Skeletal muscle satellite cell (primary cell): Measurements from ENCODE around the gene GGA2.
"Not testable (repeated sequence)": the region's sequence is repeated elsewhere in the genome, so short reads cannot be mapped to it uniquely, and the experiment has no call there.

Experiments used
- H3K27me3 ChIP-seq: 2 replicates; pipeline ENCODE4 v1.7.0; 2013; ENCODE audit warnings: low read length; ENCODE audit not compliant: control insufficient read depth, insufficient read depth
- H3K36me3 ChIP-seq: 2 replicates; pipeline ENCODE4 v1.7.0; 2013; ENCODE audit warnings: mild to moderate bottlenecking, control low read depth, low read length; ENCODE audit not compliant: insufficient read depth
- H3K4me1 ChIP-seq: 2 replicates; pipeline ENCODE4 v1.7.0; 2013; ENCODE audit warnings: low read length; ENCODE audit not compliant: control insufficient read depth, insufficient read depth
- H3K4me2 ChIP-seq: 2 replicates; pipeline ENCODE4 v1.7.0; 2013; ENCODE audit warnings: mild to moderate bottlenecking, low read length
- H3K4me3 ChIP-seq: 2 replicates; pipeline ENCODE4 v1.7.0; 2013; ENCODE audit warnings: low read length
- H3K9ac ChIP-seq: 2 replicates; pipeline ENCODE4 v1.7.0; 2013; ENCODE audit warnings: mild to moderate bottlenecking, low read depth, low read length, moderate library complexity
- H3K9me3 ChIP-seq: replicated peaks from 2 replicates; pipeline ENCODE4 v1.7.0; 2013; ENCODE audit warnings: mild to moderate bottlenecking, control low read depth, low read length

Gene GGA2

DNA sequence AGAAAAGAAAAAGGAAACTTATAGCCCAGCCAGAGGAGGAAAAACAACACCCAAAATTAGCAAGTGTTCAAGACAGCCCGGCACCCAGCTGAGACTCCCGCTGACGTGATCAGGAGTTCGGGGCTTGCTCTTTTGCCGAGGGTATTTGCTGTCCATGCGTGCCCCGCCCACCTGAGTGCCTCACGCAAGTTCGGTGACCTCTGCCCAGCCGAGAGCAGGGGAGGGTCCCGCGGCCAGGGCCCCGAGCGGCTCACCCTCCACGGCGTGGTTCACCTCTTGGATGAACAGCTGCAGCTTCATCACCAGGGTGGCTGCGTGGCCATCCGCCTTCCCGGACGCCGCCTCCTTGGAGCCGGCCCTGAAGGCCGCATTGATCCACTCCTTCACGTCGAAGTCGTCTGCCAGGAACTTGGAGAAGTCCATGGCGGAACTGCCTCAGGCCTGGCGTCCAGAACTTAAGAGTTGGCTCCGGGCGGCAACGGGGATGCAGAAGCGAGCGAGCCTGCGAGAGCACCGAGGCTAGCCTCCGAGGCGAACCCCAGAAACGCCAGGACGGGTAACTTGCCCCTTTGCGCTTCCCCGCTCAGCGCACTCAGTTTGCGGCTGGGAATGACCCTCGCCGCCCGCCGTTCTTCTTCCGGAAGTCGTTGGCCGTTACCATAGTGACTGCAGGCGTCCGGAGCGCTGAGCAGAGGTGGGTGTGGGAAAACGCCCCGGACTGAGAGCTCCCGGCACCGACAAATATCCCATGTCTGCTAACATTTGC, 57.5 kb downstream of the GGA2 start, which contains the start of gene COG7:
Gene COG7, minus strand, starts transcription at position 618 of the 766 bp plus-strand sequence. Its CDS starts 195 bp downstream, at position 423.
- Histone ChIP-seq H3K4me2 (peak within 1 kb of the TSS; percentile 83), H3K36me3 (peaks cover 2% of the 10 kb centered on the region), H3K4me1 (peaks cover 6% of the 10 kb centered on the region), H3K9me3 (no peaks in the 10 kb centered on the region), H3K9ac (peak within 1 kb of the TSS; percentile 88), H3K4me3 (peak within 1 kb of the TSS; percentile 81), H3K27me3 (no peaks in the 10 kb centered on the region)

DNA sequence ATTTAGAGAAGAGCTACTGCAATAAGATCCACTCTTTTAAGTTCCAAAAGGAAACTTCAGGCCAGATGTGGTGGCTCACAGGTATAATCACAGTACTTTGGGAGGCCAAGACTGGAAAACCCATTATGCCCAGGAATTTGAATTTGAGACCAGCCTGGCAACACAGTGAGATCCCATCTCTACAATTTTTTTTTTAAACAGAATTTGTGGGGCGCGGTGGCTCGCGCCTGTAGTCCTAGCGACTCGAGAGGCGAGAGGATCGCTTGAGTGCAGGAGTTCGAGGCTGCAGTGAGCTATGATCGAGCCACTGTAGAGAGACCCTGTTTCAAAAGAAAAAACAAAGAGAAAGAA, 58.1 kb downstream of the GGA2 start:
- H3K36me3 ChIP-seq = peaks cover 2% of the 10 kb centered on the region
- H3K9me3 ChIP-seq = no peaks in the 10 kb centered on the region
- no peaks in the 10 kb centered on the region for H3K27me3 ChIP-seq
- H3K9ac ChIP-seq = peak overlapping the region; percentile 88
- peaks cover 6% of the 10 kb centered on the region for H3K4me1 ChIP-seq
- H3K4me3 ChIP-seq = peak overlapping the region; percentile 81
- peak overlapping the region; percentile 83 for H3K4me2 ChIP-seq

DNA sequence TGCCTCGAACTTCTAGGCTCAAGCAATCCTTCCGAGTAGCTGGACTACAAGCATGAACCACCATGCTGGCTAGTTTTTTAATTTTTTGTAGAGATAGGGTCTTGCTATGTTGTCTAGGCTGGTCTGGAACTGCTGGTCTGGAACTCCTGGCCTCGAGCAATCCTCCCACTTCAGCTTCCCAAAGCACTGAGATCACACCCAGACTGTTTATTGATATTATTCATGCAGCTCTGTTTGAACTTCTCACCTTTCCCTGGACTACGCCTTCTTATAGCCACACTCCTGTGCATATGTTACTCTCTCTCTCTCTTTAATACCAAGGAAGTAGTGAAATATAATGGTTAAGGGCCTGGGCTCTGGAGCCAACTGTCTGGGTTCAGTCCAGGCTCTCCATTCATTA, 61.9 kb downstream of the GGA2 start:
- H3K9me3 ChIP-seq = no peaks in the 10 kb centered on the region
- no peak overlapping the region for H3K4me3 ChIP-seq
- H3K4me1 ChIP-seq = peaks cover 6% of the 10 kb centered on the region
- H3K36me3 ChIP-seq = peaks cover 12% of the 10 kb centered on the region
- no peak overlapping the region for H3K4me2 ChIP-seq
- H3K9ac ChIP-seq = no peak overlapping the region
- H3K27me3 ChIP-seq = no peaks in the 10 kb centered on the region

DNA sequence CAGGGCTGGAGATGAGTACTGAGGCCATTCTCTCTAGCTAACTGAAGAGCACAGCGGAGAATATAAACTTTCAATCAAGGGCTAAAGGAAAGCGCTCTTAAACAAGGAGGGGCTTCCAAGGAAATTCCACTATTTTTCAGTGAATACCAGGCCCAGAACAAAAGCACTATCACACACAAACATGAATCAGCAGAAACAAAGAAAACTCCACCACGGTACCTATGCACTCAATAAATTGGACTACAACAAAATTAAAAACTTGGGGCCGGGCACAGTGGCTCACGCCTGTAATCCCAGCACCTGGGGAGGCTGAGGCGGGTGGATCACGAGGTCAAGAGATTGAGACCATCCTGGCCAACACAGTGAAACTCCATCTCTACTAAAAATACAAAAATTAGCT, 72.8 kb downstream of the GGA2 start:
- H3K4me3 ChIP-seq, H3K4me1 ChIP-seq, H3K27me3 ChIP-seq, H3K4me2 ChIP-seq, H3K9me3 ChIP-seq, H3K9ac ChIP-seq: not testable (repeated sequence)
- peaks cover 25% of the 10 kb centered on the region for H3K36me3 ChIP-seq

DNA sequence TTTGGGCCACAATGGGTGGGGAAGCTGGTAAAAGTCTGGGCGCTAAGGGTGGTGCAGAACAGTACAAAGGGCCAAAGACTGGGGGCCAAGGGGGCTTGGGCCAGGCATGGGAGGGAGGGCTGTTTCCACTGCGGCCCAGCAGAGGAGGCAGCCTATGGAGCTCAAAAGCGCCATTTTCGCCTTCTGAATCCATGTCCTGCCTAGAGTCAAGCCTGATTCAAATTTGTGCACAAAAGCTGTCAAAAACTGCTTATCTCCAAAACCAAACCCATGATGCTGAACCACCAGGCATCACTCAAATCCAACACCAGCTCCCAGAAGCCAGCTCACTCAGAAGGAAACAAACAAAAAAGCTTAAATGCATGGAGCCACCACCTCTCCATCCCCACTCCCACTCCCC, 73.3 kb downstream of the GGA2 start:
- Histone ChIP-seq H3K4me2 (no peak overlapping the region), H3K4me1 (no peaks in the 10 kb centered on the region), H3K36me3 (peaks cover 23% of the 10 kb centered on the region), H3K4me3 (no peak overlapping the region), H3K9ac (no peak overlapping the region), H3K9me3 (no peaks in the 10 kb centered on the region), H3K27me3 (no peaks in the 10 kb centered on the region)

DNA sequence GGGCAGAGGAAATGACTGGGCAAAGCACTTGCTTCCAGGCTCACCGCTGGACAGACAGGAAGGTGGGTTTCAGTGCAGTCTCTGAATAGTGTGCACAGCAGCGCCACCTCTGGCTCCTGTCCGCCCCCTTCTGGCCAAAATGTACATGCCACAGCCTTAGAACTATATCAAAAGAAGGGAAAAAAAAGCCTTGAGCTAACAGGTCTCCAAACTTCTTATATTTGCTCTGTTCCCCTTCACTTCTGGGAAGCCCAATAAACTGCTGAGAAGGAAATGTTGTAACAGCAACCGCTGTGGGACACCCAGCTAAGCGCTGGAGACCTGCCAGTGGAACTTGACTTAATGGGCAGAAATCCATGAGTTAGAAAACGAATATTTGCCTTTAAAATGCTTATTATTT, 74.8 kb downstream of the GGA2 start:
- H3K4me3 ChIP-seq = no peak overlapping the region
- no peaks in the 10 kb centered on the region for H3K4me1 ChIP-seq
- H3K27me3 ChIP-seq = no peaks in the 10 kb centered on the region
- no peaks in the 10 kb centered on the region for H3K9me3 ChIP-seq
- H3K4me2 ChIP-seq = no peak overlapping the region
- peaks cover 27% of the 10 kb centered on the region for H3K36me3 ChIP-seq
- H3K9ac ChIP-seq = no peak overlapping the region

DNA sequence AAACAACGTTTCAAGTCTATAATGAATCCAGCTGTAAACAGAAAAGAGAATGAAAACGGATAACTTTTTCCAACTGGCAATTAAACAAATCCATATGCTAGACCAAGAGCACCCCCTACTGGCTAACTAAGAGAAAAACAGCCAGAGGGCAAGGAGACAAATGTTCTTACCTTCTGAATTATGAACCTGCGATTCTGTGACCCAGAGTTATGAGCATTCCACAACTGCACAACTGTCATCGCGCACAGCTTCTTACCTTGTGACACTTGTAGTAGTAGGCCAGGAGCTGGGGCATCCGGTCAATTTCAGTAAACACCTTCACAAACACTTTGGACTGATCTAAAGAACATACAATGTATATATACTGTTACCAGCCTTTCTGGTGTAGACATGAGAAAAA, 75.9 kb downstream of the GGA2 start:
- Histone ChIP-seq H3K4me3 (no peak overlapping the region), H3K9ac (no peak overlapping the region), H3K9me3 (no peaks in the 10 kb centered on the region), H3K36me3 (peaks cover 36% of the 10 kb centered on the region), H3K4me2 (no peak overlapping the region), H3K27me3 (no peaks in the 10 kb centered on the region), H3K4me1 (no peaks in the 10 kb centered on the region)

DNA sequence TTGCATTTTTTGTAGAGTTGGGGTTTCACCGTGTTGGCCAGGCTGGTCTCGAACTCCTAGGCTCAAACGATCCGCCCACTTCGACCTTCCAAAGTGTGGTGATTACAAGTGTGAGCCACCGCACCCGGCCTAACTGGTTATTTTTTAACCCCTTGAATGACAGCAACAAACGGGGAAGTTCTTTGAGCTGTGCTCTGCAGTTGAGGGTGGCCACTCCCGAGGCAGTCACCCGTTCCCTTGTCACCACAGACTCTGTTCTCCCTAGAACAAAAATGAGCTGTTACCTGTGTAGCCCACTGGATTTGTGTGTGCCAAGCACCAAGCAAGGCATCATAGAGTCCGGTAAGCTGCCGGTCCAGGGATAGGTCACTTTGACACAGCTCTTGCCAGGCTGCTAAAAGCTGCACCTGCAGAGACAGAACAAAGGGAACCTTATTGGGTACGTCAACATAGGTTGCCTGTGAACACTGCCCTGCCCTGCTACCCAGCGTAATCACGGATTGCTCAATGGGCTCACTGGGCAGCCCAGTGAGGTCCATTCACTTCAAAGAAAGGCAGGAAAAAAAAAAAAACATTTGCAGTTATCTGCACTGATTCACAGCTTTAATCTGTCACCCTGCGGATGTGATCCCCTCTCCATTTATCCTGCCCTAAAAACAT, 76.9 kb downstream of the GGA2 start:
- H3K36me3 ChIP-seq = peaks cover 35% of the 10 kb centered on the region
- H3K9ac ChIP-seq = no peak overlapping the region
- no peak overlapping the region for H3K4me3 ChIP-seq
- H3K9me3 ChIP-seq = no peaks in the 10 kb centered on the region
- no peaks in the 10 kb centered on the region for H3K27me3 ChIP-seq
- H3K4me2 ChIP-seq = no peak overlapping the region
- no peaks in the 10 kb centered on the region for H3K4me1 ChIP-seq

DNA sequence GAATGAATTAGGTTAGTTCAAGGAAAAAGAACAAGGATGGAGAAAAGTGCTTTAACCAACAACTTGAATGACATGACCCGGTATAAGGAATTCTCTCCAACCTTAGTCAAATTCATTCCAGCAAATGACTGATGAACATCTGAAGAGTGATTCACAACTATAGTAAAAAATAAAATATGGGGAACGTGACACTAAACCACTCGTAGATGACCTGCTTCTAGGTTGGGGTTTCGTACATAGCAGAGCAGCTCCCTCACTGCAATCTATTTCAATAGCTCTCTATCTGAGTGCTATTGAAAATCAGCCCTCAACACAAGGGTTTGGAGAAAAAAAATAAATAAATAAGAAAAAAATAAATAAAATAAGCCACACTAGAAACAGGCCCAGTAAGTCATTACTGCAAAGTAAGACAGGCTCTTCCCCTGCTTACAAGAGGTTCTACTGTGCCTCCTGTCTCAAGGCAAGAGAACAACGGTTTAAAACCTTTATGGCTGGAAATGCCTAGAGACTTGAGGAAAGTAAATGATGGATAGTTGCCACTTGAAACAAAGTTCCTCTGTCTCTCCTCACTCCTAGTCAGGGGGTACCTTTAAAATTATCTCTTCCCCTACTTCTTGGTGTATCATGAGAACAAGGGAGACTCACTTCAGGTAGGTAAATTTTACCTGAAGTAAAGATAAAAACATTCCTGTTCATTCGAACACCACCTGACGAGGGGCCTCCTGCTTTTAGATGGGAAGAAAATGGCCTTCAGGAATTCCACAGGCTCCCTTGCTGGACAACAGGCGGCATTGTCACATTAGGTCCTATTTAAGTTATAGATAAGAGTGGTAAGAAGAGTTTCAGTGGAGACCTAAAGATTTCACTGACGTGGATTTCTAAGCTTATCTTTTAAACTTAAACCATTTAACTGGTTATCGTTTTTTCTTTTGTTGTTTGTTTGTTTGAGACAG, 77.8 kb downstream of the GGA2 start:
- Histone ChIP-seq H3K4me1 (no peaks in the 10 kb centered on the region), H3K36me3 (peaks cover 35% of the 10 kb centered on the region), H3K27me3 (no peaks in the 10 kb centered on the region), H3K9ac (no peak overlapping the region), H3K9me3 (no peaks in the 10 kb centered on the region), H3K4me2 (no peak overlapping the region), H3K4me3 (no peak overlapping the region)

DNA sequence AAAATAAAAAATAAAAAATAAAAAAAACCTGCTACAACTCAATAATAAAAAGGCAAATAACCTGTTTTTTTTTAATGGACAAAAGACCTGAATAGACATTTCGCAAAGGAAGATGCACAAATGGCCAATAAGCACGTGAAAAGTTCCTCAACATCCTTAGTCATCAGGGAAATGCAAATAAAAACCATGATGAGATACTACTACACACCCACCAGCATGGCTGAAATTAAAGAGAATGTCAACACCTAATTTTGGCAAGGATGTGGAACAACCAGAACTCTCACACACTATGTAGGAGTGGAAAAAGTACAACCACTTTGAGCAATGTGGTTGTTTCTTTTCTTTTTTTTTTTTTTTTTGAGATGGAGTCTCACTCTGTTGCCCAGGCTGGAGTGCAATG, 81.9 kb downstream of the GGA2 start:
- H3K9me3 ChIP-seq = no peaks in the 10 kb centered on the region
- H3K4me1 ChIP-seq = peaks cover 15% of the 10 kb centered on the region
- no peak overlapping the region for H3K4me2 ChIP-seq
- H3K9ac ChIP-seq = no peak overlapping the region
- peaks cover 35% of the 10 kb centered on the region for H3K36me3 ChIP-seq
- no peak overlapping the region for H3K4me3 ChIP-seq
- no peaks in the 10 kb centered on the region for H3K27me3 ChIP-seq

DNA sequence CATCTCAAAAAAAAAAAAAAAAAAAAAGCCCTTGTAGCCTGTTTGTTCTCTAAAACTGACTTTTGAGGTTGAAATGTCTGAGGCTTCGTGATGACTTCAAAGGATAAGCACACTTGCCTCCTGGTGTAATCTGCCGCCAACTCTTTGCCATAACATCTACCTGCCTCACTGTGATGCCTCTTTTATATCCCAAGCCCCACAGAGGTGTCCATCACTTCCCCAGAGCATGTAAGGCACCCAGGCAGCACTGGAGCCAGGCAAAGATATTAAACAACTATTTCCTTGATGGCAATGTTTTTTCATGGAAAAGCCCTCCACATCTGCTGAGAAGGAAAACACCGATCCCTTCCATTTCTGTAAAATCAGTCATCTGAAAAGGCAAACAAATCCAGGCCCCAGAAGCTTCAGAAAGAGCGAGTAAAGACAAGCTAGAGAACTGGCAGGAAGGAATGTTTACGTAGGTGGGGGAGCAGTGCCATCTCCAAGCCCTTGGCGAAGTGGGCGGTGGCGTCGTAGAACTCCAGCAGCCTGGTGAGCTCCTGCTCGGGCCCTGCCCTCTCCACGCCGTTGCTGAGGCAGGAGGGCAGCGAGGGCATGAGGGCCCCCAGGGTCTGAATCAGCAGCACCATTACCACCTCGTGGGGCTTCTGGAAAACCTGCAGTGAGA, 85.9 kb downstream of the GGA2 start:
- no peak overlapping the region for H3K9ac ChIP-seq
- no peaks in the 10 kb centered on the region for H3K27me3 ChIP-seq
- peaks cover 40% of the 10 kb centered on the region for H3K4me1 ChIP-seq
- no peaks in the 10 kb centered on the region for H3K9me3 ChIP-seq
- no peak overlapping the region for H3K4me3 ChIP-seq
- H3K36me3 ChIP-seq = peaks cover 13% of the 10 kb centered on the region
- peak overlapping the region; percentile 8 for H3K4me2 ChIP-seq
